C1 segment of cervical spinal cord (tissue), 14 donors: ENCODE results near the gene CST7.
"Not testable (repeated sequence)": the region's sequence is repeated elsewhere in the genome, so short reads cannot be mapped to it uniquely, and the experiment has no call there.

Experiments
- DNase-seq, 14 donors: peaks; one replicate each; lab custom pipeline; 2025; lab: John Stamatoyannopoulos, UW

The CST7 gene

DNA sequence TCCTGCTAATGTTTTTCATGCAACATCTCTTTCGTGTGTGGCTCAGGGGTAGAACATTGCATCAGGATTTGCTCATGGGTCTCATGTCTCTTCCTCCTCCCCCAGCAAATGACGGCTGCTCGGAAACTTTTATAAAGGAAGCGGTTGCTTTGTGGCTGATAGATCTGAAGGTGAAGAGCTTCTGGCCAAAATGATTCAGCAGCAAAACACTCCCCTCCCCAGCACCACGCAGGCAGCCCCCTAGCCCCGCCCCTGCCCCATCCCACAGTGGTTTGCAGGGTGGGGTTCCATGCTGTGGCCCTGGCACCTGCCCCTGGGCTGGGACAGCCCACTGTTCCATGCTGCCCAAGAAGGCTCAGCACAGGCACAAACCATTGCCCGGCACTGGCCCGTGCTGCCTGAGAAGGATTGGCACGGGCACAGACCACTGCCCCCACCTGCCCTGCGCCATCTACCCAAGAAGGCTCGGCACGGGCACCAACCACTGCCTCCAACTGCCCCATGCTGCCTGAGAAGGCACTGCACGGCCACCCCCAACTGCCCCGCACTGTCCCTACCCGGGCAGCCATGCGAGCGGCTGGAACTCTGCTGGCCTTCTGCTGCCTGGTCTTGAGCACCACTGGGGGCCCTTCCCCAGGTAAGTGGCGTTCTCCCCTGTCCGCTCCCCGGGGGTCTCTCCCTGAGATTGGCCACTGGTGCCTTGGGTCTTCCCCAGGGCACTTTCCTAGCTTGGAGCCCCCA, at the start of gene CST7:
Gene CST7, plus strand, starts transcription at position 331 of the 741 bp plus-strand sequence. Its CDS starts 237 bp downstream, at position 568.
- peak in 1 of 14 donors; percentile 32 for DNase-seq

DNA sequence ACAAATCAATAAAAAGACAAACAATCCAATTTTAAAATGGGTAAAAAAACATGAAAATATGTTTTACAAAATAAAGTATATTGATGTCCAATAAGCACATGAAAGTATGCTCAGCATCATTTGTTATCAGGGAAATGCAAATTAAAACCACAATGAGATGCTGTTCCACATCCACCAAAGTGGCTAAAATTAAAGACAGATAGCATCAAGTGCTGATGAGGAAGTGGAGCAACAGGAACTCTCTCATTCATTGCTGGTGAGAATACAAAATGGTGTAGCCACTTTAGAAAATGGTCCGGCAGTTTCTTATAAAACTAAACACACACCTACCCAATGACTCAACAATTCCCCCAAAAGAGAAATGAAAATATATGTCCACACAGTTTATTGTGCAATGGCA, 42.3 kb upstream of the CST7 start:
- DNase-seq = no peak

- no peak for DNase-seq
Measured at GRCh38 chr20:24908642-24909041, 40.4 kb upstream of the CST7 start.

DNA sequence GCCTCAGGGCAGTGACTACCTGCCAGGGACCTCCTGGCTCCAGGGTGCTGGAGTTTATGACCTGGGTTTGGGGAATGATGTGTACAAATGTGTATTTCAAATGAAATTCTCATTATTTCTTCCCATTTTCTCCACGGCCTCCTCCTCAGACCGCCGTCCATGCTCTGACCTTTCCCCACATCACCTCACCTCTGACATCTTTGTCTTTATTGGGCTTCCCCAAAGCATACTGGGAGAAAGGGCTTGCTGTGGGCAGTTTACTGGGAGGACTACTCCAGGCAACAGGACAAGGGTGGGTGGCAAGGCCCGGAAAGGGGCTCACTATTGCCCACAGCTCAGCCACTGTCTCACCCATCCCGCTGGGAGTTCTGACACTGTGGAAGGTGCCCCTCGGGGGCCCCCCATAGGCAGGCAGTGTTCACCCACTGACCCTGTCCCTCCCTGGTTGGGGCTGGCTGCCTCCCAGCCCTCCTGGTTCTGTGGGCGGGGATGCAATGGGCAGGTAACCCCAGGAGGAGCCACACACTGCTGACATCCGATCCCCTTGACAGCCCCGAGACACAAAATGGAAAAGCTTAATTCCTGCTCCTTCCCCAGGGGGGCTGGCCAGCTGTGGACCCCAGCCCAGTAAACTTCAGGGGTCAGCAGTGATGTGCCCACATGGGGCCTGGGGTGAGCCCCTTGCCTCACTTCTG, 39.8 kb upstream of the CST7 start:
- no peak for DNase-seq

GRCh38 chr20:24909861-24910260, 39.2 kb upstream of the CST7 start:
- no peak for DNase-seq

GRCh38 chr20:24910461-24910860, 38.6 kb upstream of the CST7 start:
- no peak for DNase-seq

DNA sequence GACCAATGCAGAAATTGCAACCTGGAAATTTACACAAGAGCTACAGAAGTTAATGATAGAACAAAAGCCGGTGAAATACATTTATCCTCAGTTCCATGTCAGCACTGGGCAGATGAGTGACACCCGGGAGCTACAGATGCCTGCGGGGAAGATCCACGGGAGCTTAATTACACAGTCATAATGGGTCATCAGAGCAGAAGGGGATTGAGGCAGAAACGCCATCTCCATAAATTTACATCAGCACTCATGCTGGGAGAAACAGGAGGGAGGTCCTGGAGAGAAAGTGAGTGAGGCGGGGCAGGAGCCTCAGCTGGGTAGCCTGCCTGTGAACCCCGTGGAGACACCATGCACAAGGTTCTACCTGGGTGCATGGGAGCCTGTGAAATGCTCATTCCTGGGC, 37.6 kb upstream of the CST7 start:
- DNase-seq = no peak

DNA sequence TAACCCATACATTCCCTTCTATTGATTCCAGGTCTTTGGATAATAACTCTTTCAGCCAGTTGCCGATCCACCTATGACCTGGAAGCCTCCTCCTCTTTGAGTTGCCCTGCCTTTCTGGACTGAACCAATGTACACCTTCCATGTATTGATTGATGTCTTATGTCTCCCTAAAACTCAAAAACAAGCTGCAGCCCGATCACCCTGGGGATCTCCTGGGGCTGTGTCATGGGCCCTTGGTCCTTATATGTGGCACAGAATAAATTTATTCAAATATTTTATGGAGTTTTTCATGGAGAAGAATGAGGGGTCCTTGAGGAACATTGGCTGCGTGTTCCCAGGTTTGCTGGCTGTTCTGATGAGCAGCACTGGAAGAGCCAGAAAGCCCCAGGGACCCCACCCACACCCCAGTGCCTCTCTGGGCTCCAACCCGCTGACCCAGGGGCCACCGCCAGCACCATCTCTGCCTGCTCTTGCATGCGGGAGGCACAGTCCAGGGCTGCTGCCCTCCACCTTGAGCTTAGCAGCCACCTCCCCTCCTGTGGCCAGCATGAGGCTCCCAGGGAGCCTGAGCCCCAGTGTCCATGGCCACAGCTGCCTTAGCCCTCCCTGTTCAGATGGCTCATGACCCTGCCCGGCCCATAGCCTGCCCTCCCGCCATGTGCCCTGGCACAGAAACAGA, 36.5 kb upstream of the CST7 start:
- no peak for DNase-seq

- DNase-seq = no peak
Measured at GRCh38 chr20:24913076-24913628, 35.9 kb upstream of the CST7 start.

DNA sequence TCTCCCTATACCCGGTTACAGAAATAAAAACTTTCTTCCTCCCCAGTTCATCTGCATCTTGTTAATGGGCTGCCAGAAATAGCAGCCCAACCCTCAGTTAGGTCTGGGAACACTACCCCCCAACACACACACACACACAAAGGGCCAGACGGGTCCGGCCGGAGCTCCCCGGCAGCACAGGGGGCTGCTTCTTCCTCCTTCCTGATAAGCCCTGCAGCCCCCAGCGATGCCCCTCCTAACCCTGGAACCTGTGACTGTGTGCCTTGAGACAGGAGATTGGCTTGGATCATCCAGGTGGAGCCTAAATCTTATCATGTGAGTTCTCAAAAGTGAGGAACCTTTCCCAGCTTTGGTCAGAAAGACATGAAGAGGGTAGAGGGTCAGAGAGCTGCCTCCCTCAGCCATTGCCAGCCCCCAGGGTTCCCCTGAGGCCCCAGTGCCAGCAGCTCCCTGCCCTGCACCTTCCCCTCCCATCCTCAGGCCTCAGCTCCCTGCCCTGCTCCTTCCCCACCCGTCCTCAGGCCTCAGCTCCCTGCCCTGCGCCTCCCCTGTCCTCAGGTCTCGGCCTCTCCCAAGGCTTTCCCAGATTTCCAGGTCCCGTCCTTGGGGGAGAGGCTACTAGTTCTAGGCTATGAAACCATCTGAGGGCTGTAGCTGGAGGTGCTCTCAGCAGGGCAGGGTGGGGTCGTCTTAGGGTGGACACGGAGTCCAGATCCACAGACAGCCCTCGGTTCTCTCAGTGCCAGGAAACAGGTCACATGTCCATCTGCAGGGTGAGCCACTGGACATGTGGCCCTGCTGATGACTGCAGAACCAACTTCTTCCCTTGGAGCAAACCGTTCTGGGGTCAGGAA, 34.5 kb upstream of the CST7 start:
- no peak for DNase-seq

DNA sequence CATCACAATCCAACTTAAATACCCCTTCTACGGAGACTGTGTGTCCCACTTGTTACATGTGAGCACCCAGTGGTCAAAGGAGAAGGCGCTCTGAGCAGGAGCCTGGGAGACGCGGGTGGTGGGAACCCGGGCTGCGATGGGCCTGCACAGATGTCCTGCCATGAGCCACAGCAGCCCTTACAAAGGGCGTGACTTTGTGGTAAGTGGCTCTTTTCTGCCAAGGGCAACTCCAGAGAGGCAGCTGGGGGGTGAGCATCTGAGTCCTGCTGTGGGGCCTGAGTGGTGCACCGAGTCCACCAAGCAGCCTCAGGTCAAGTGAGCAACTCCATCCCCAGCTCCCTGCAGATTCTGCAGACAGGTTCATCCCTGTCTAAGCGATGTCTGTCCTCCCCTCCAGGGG, 33.6 kb upstream of the CST7 start:
- DNase-seq = no peak

DNA sequence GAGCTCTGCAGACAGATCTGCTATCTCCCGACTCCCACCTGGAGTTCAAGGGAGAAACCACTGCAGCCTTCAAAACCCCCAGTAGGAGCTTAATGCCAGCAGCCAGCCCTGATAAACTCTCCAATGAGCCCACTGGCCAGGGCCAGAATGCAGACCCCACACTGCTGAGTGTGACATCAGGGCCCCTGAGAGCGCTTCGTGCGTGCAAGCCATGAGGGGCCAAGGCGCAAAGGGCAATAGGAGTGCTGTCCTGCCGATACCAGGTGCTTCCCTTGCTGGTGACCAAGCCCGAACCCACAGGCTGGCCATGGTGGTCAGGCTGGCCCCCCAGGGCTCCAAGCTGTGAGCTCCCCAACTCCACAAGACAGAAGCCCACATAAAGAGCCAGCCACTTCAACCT, 33.2 kb upstream of the CST7 start:
- no peak for DNase-seq

DNA sequence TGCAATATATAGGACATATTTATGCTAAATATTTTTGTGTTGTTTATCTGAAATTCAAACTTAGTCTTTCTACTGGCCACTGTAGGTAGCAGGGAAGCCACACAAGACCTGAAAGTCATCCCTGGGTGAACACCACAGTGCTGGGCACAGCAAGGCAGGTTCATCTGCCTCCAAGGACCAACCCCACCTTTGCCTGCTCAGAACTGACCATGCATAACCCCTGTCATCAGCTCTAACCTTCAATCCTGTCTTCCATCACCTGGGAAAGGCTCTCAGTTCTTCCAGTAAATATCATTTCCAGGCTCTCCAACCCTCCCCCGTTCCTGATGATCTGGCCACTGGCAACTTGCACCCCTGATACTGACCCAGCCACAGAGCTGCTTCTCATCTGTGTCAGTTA, 32.7 kb upstream of the CST7 start:
- DNase-seq = no peak

- no peak for DNase-seq
Measured at GRCh38 chr20:24917056-24917455, 32.0 kb upstream of the CST7 start.

DNA sequence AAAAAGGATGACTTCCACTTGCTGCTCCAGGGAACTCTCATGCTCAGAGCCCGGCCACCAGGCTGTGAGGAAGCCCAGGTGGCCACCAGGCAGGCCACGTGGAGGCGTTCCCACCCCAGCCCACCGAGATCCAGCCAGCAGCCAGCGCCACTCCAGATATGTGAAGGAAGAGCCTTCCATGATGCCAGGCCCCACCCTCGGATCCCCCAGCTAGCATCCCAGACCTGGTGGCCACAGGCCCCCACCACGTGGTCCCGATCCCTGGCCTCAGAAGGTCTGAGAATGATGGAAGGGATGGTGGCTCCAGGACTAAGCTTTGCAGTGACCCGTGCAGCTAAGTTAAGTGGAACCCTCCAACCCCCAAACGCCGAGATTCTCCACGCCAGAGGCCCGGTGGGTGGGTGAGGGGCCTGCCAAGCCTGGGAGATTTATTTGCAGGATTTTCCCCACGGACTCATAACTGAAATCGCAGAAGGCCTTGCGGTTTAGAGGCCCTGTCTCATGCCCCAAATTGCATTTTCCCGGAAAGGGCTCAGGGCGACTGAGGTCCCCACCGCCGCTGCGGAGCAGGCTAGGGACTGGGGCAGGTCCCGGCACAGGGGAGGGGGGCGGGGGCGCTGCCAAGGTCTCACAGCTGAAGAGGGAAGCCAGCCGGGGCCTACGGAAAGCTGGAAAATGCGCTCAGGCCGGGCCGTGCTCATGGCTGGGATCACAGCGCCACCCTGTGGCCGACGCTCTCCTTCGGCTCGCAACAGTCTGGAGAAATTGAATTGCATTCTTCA, 31.1 kb upstream of the CST7 start:
- DNase-seq = peak in 12 of 14 donors; percentile 9 to 77 (median 46)

GRCh38 chr20:24918579-24919566, 30.2 kb upstream of the CST7 start:
- no peak for DNase-seq

DNA sequence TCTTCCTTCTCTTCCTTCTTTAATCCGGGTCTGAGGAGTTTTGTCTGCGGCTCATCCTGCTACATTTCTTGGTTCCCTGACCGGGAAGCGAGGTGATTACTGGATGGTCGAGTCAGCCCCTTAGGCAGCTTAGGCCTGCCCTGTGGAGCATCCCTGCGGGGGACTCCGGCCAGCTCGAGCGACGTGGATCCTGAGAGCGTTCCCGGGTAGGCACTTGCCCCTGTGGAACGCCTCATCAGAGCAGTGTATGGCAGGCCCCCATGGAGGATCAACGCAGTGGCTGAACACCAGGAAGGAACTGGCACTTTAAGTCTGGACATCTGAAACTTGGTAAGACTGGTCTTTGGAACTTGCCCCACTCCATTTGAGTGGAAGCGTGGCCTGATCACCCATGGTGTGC, 29.4 kb upstream of the CST7 start:
- DNase-seq = not testable (repeated sequence)

- not testable (repeated sequence) for DNase-seq
Measured at GRCh38 chr20:24920706-24921105, 28.4 kb upstream of the CST7 start.

DNA sequence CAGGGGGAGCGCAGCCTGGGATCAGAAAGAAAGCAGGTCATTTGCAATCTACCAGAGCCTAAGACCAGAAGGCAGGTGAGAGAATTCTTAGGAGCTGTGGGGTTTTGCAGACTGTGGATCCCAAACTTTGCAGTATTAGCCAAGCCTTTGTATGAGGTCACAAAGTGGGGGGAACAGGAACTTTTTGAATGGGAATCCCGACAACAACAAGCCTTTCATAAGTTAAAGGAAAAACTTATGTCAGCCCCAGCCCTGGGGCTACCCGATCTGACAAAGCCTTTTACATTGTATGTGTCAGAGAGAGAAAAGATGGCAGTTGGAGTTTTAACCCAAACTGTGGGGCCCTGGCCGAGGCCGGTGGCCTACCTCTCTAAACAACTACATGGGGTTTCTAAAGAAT, 19.8 kb upstream of the CST7 start:
- not testable (repeated sequence) for DNase-seq
